H1 (cell line): Measurements from ENCODE around the gene MRI1. TPM values are rescaled to one million over a fixed set of nuclear protein-coding genes. Genes with fewer than 3 reads are reported as not detected.

Experiments used
- CTCF ChIA-PET: fragments of 300-600 bp; sonication (Branson Sonifier 250); formaldehyde crosslinking; loops from one replicate; lab custom pipeline; 2021; ENCODE audit not compliant: partially characterized antibody; lab: Charles Lee
- POLR2A ChIA-PET: fragments of 300-600 bp; sonication (Branson Sonifier 250); formaldehyde crosslinking; loops from one replicate; lab custom pipeline; 2021; ENCODE audit warnings: inconsistent platforms; ENCODE audit not compliant: partially characterized antibody; lab: Charles Lee
- DNase-seq, 2 experiments: peaks; one replicate each; pipeline versions ENCODE4 v3.0.0 to v3.0.0-alpha.2; 2010 to 2022; ENCODE audit warnings: low spot score in 2 of 2, low read depth in 1 of 2, mixed read lengths in 1 of 2
- FAIRE-seq: peaks from 2 replicates; lab custom pipeline; 2011; peaks lifted over from hg19 to GRCh38; lab: Jason Lieb, UNC
- H2AFZ ChIP-seq: 2 replicates; pipeline ENCODE4 v1.8.1; 2012; ENCODE audit warnings: low read length, inconsistent platforms
- H2AK5ac ChIP-seq: 2 replicates; pipeline ENCODE4 v1.6.1; 2013; ENCODE audit warnings: low read depth, low read length
- H2BK120ac ChIP-seq: replicated peaks from 2 replicates; pipeline ENCODE3; 2013; ENCODE audit warnings: low read depth, low read length, inconsistent platforms
- H2BK12ac ChIP-seq: 2 replicates; pipeline ENCODE4 v1.6.1; 2013; ENCODE audit warnings: low read depth, low read length
- H2BK15ac ChIP-seq: 2 replicates; pipeline ENCODE4 v1.6.1; 2013; ENCODE audit warnings: low read length
- H2BK20ac ChIP-seq: 2 replicates; pipeline ENCODE4 v1.6.1; 2013; ENCODE audit warnings: low read length
- H2BK5ac ChIP-seq: 2 replicates; pipeline ENCODE4 v1.6.1; 2013; ENCODE audit warnings: low read depth, low read length
- H3K14ac ChIP-seq: 2 replicates; pipeline ENCODE4 v1.6.1; 2013; ENCODE audit warnings: inconsistent platforms; ENCODE audit not compliant: insufficient read length
- H3K18ac ChIP-seq: 2 replicates; pipeline ENCODE4 v1.6.1; 2013; ENCODE audit warnings: low read length; ENCODE audit errors: extremely low read depth
- H3K23ac ChIP-seq: 2 replicates; pipeline ENCODE4 v1.6.1; 2013; ENCODE audit warnings: inconsistent platforms; ENCODE audit not compliant: insufficient read length
- H3K23me2 ChIP-seq: 2 replicates; pipeline ENCODE4 v1.6.1; 2013; ENCODE audit warnings: low read depth, low read length
- H3K27ac ChIP-seq: 2 replicates; pipeline ENCODE4 v1.6.1; 2011; ENCODE audit warnings: low read depth, low read length, inconsistent platforms
- H3K27me3 ChIP-seq, 4 experiments: replicated peaks in 1 of 4; 1 replicate in 1 of 4; 2 replicates in 3 of 4; pipeline versions ENCODE4 v1.6.1 to v1.8.1; 2011 to 2013; ENCODE audit warnings: low read length in 3 of 4, mild to moderate bottlenecking in 3 of 4, inconsistent platforms in 2 of 4, mixed read lengths in 2 of 4, moderate library complexity in 1 of 4; ENCODE audit not compliant: control insufficient read depth in 3 of 4, insufficient read depth in 3 of 4; ENCODE audit errors: extremely low read depth in 1 of 4
- H3K36me3 ChIP-seq, 4 experiments: 2 replicates each; pipeline versions ENCODE4 v1.6.1 to v1.8.1; 2011 to 2013; ENCODE audit warnings: mild to moderate bottlenecking in 4 of 4, low read length in 3 of 4, moderate library complexity in 2 of 4, control low read depth in 1 of 4, inconsistent platforms in 1 of 4; ENCODE audit not compliant: insufficient read depth in 4 of 4, control insufficient read depth in 2 of 4
- H3K4ac ChIP-seq: replicated peaks from 2 replicates; pipeline ENCODE3; 2013; ENCODE audit warnings: low read length, low read depth, mixed read lengths, inconsistent platforms; ENCODE audit not compliant: insufficient read length
- H3K4me1 ChIP-seq, 4 experiments: replicated peaks in 1 of 4; 1 replicate in 1 of 4; 2 replicates in 3 of 4; pipeline versions ENCODE4 v1.6.1 to v1.8.1; 2011 to 2013; ENCODE audit warnings: low read length in 3 of 4, inconsistent platforms in 2 of 4, mixed read lengths in 1 of 4; ENCODE audit not compliant: insufficient read depth in 4 of 4, control insufficient read depth in 3 of 4
- H3K4me2 ChIP-seq, 2 experiments: 2 replicates each; pipeline versions ENCODE4 v1.6.1 to v1.8.1; 2011 to 2013; ENCODE audit warnings: low read depth in 2 of 2, low read length in 2 of 2, control low read depth in 1 of 2, inconsistent platforms in 1 of 2, mild to moderate bottlenecking in 1 of 2; ENCODE audit not compliant: insufficient read depth in 1 of 2
- H3K4me3 ChIP-seq, 4 experiments: fragments of 200-600, 300-600 bp in 1 of 4; sonication (generic), shearing (Covaris generic), sonication (Bioruptor Twin) in 1 of 4; 2 replicates each; pipeline versions ENCODE4 v1.5.1 to v1.8.1; 2011 to 2016; ENCODE audit warnings: low read length in 4 of 4, low read depth in 3 of 4, control low read depth in 2 of 4, inconsistent platforms in 2 of 4, mild to moderate bottlenecking in 2 of 4, mixed read lengths in 1 of 4, moderate library complexity in 1 of 4; ENCODE audit not compliant: insufficient read depth in 2 of 4; ENCODE audit errors: extremely low read depth in 1 of 4
- H3K56ac ChIP-seq: replicated peaks from 2 replicates; pipeline ENCODE3; 2013; ENCODE audit warnings: low read depth, mild to moderate bottlenecking, mixed read lengths, low read length, inconsistent platforms; ENCODE audit not compliant: insufficient read length
- H3K79me1 ChIP-seq: 2 replicates; pipeline ENCODE4 v1.6.1; 2013; ENCODE audit warnings: low read depth, low read length, control low read depth
- H3K79me2 ChIP-seq, 2 experiments: 2 replicates each; pipeline versions ENCODE4 v1.6.1 to v1.8.1; 2012 to 2013; ENCODE audit warnings: low read length in 2 of 2, mild to moderate bottlenecking in 2 of 2, inconsistent platforms in 1 of 2; ENCODE audit not compliant: insufficient read depth in 2 of 2, control insufficient read depth in 1 of 2
- H3K9ac ChIP-seq, 4 experiments: replicated peaks in 1 of 4; 1 replicate in 1 of 4; 2 replicates in 3 of 4; pipeline versions ENCODE4 v1.6.1 to v1.8.1; 2011 to 2013; ENCODE audit warnings: low read depth in 3 of 4, low read length in 3 of 4, control low read depth in 2 of 4, mild to moderate bottlenecking in 2 of 4, moderate library complexity in 2 of 4, inconsistent platforms in 1 of 4; ENCODE audit errors: extremely low read depth in 1 of 4
- H3K9me3 ChIP-seq, 2 experiments: 2 replicates each; pipeline versions ENCODE4 v1.6.1 to v1.8.1; 2012 to 2013; ENCODE audit warnings: mild to moderate bottlenecking in 2 of 2, moderate library complexity in 2 of 2, control low read depth in 1 of 2, inconsistent platforms in 1 of 2, low read depth in 1 of 2, low read length in 1 of 2, mixed read lengths in 1 of 2; ENCODE audit not compliant: insufficient read depth in 2 of 2
- H4K20me1 ChIP-seq, 2 experiments: replicated peaks in 1 of 2; 2 replicates each; pipeline versions ENCODE3 to v1.8.1; 2011 to 2013; ENCODE audit warnings: inconsistent platforms in 2 of 2, low read length in 2 of 2, mild to moderate bottlenecking in 1 of 2; ENCODE audit not compliant: insufficient read depth in 2 of 2, control insufficient read depth in 1 of 2
- H4K5ac ChIP-seq: 2 replicates; pipeline ENCODE4 v1.6.1; 2013; ENCODE audit warnings: low read length, low read depth, mixed read lengths, inconsistent platforms; ENCODE audit not compliant: insufficient read length
- H4K8ac ChIP-seq: 2 replicates; pipeline ENCODE4 v1.8.0; 2013; ENCODE audit warnings: mild to moderate bottlenecking, moderate library complexity, low read length, inconsistent platforms; ENCODE audit not compliant: insufficient read depth; ENCODE audit errors: extremely low read depth
- H4K91ac ChIP-seq: replicated peaks from 2 replicates; pipeline ENCODE3; 2013; ENCODE audit warnings: low read length, mixed read lengths, inconsistent platforms; ENCODE audit not compliant: insufficient read length
- CHD1 ChIP-seq: IDR thresholded peaks from 2 replicates; pipeline ENCODE4 v1.6.1; 2012; ENCODE audit warnings: low read depth, low read length, improper control_type of control experiment
- NRF1 ChIP-seq: IDR thresholded peaks from 2 replicates; pipeline ENCODE4 v1.6.1; 2011; ENCODE audit warnings: mild to moderate bottlenecking, low read depth, low read length, improper control_type of control experiment
- YY1 ChIP-seq: IDR thresholded peaks from 2 replicates; pipeline ENCODE4 v1.6.1; 2011; ENCODE audit warnings: low read depth, mild to moderate bottlenecking, low read length
- WGBS, 2 experiments: shearing (Covaris generic) in 1 of 2; methylation state at CpG; one replicate each; pipeline versions ENCODE4 v1.1.6 to v1.1.7; 2013 to 2015; ENCODE audit warnings: low lambda C conversion rate in 2 of 2, mixed read lengths in 2 of 2, inconsistent platforms in 1 of 2, low coverage in 1 of 2, missing lambda C conversion rate in 1 of 2; ENCODE audit not compliant: insufficient replicate concordance in 2 of 2, insufficient coverage in 1 of 2, insufficient read length in 1 of 2; ENCODE audit errors: extremely low coverage in 1 of 2, missing lambda C conversion rate in 1 of 2; 5-methylcytosine and 5-hydroxymethylcytosine counted together
- polyA plus RNA-seq, 7 experiments: library from polyadenylated mRNA; depleted of rRNA in 3 of 7; stranded (reverse) in 5 of 7; unstranded in 2 of 7; fragments of >200 nt in 5 of 7; fragments of 200-250 nt in 2 of 7; gene quantifications; 1 replicate in 5 of 7; 2 replicates in 1 of 7; 4 replicates in 1 of 7; pipeline versions ENCODE4 v1.2.1 to v1.2.3, GENCODE V29; 2011 to 2013; ENCODE audit warnings: missing spikeins in 2 of 7, mixed read lengths in 2 of 7
- total RNA-seq: library from RNA; stranded (reverse); fragmentation: NEBNext Ultra II Directional; extraction: Animal tissue kit (Norgen Biotek cat#: 25700); gene quantifications from 2 replicates; pipeline ENCODE4 v1.2.1, GENCODE V29; 2021

MRI1 gene
- total and polyA plus RNA-seq, 2 of the 8 experiments (the other 6 are each of a cell fraction or from before 2014, with no cell fraction given): 24.5 to 29.5 TPM

- POLR2A ChIA-PET: no interaction called here
- H3K9me3 ChIP-seq: no peaks in the 10 kb centered on the region
Measured at GRCh38 chr19:13770013-13770635, 5.8 kb downstream of the MRI1 start.

More at GRCh38 chr19:13770013-13770635, 5.8 kb downstream of the MRI1 start:
- no peak overlapping the region for H3K23ac ChIP-seq
- no peaks in the 10 kb centered on the region for H3K79me1 ChIP-seq
- H2BK5ac ChIP-seq: no peak overlapping the region
- H3K36me3 ChIP-seq: peaks cover 0 to 11% (median 0%) of the 10 kb centered on the region in 4 experiments; a peak in 2 of 8 replicates
- no peak overlapping the region for H2AFZ ChIP-seq
- CTCF ChIA-PET: interaction anchor here (0.7 kb wide), 1 partner anchor 41 kb away, joined by 3 read pairs; no protein-coding TSS in a partner anchor
- FAIRE-seq (no peak), DNase-seq (no peak)
- H3K9ac ChIP-seq: no peak overlapping the region
- H3K27me3 ChIP-seq: no peaks in the 10 kb centered on the region
- WGBS, 2 experiments: 97% methylated on average over 16 of the region's 16 CpGs; no CpG with 5 or more reads in 1 of the 2 experiments
- no peak overlapping the region for H4K5ac ChIP-seq
- no peak overlapping the region for H3K56ac ChIP-seq
- no peak overlapping the region for H4K8ac ChIP-seq
- no peak overlapping the region for H2BK12ac ChIP-seq
- H2BK120ac ChIP-seq: no peak overlapping the region
- H3K18ac ChIP-seq: no peak overlapping the region
- no peak overlapping the region for H3K4me3 ChIP-seq
- peaks cover 7% of the 10 kb centered on the region; the same call in 1 of the 2 replicates for H3K23me2 ChIP-seq
- H2BK20ac ChIP-seq: no peak overlapping the region
- TF ChIP-seq YY1 (no peak), NRF1 (no peak), CHD1 (no peak)
- H2BK15ac ChIP-seq: no peak overlapping the region
- no peak overlapping the region for H3K14ac ChIP-seq
- no peak overlapping the region for H4K91ac ChIP-seq
- H3K4ac ChIP-seq: no peak overlapping the region
- H3K27ac ChIP-seq: no peak overlapping the region
- no peak overlapping the region for H3K4me2 ChIP-seq
- H4K20me1 ChIP-seq: peaks cover 0 to 2% of the 10 kb centered on the region in 2 experiments
- H2AK5ac ChIP-seq: no peak overlapping the region
- H3K79me2 ChIP-seq: peaks cover 0 to 6% of the 10 kb centered on the region in 2 experiments; a peak in 2 of 4 replicates
- peaks cover 0 to 6% (median 2%) of the 10 kb centered on the region in 4 experiments; a peak in 3 of 7 replicates for H3K4me1 ChIP-seq
